Heart right ventricle (tissue), 16 donors: ENCODE data around the gene PYGB. TPM values are rescaled to one million over a fixed set of nuclear protein-coding genes. Genes with fewer than 3 reads are reported as not detected.

ENCODE experiments used
- ATAC-seq, 8 donors: fragments of 200-7000 bp; cut with Tn5 transposase; one replicate each; pipeline ENCODE4 v1.9.1; 2020; ENCODE audit warnings: mild to moderate bottlenecking in 8 of 8, moderate library complexity in 8 of 8, moderate number of reproducible peaks in 1 of 8
- DNase-seq, 2 donors: peaks; one replicate each; pipeline ENCODE4 v3.0.0-alpha.2; 2020
- H3K27ac ChIP-seq, 10 donors: fragments of 200-600 bp; sonication (generic) in 2 of 10; one replicate each; pipeline versions ENCODE4 v1.5.0 to v1.8.0; 2020 to 2022; ENCODE audit warnings: mild to moderate bottlenecking in 3 of 10
- H3K27me3 ChIP-seq, 7 donors: fragments of 200-600 bp; one replicate each; pipeline ENCODE4 v1.8.0; 2021 to 2022; ENCODE audit warnings: mild to moderate bottlenecking in 2 of 7
- H3K36me3 ChIP-seq, 9 donors: fragments of 200-600 bp; sonication (generic) in 1 of 9; one replicate each; pipeline versions ENCODE4 v1.5.0 to v1.8.0; 2020 to 2022; ENCODE audit warnings: mild to moderate bottlenecking in 2 of 9
- H3K4me1 ChIP-seq, 9 donors: fragments of 200-600 bp; sonication (generic) in 1 of 9; one replicate each; pipeline versions ENCODE4 v1.5.0 to v1.8.0; 2020 to 2022; ENCODE audit warnings: mild to moderate bottlenecking in 4 of 9
- H3K4me3 ChIP-seq, 10 donors: fragments of 200-600 bp; sonication (generic) in 2 of 10; one replicate each; pipeline versions ENCODE4 v1.5.0 to v1.8.0; 2020 to 2022; ENCODE audit warnings: mild to moderate bottlenecking in 7 of 10, moderate library complexity in 2 of 10
- H3K9me3 ChIP-seq, 11 donors: fragments of 200-600 bp in 10 of 11; sonication (generic) in 2 of 11; one replicate each; pipeline versions ENCODE4 v1.5.0 to v1.8.0; 2013 to 2022; ENCODE audit warnings: mild to moderate bottlenecking in 2 of 11, control low read depth in 1 of 11, moderate library complexity in 1 of 11
- CTCF ChIP-seq, 9 donors: fragments of 200-600 bp; sonication (generic) in 2 of 9; IDR thresholded peaks; one replicate each; pipeline versions ENCODE4 v1.5.0 to v1.8.0; 2021 to 2022; ENCODE audit warnings: antibody characterized with exemption in 9 of 9, mild to moderate bottlenecking in 5 of 9, moderate library complexity in 1 of 9
- WGBS, 2 donors: extraction: QIAGEN DNeasy Blood & Tissue Kit; methylation state at CpG; one replicate each; pipeline ENCODE4 v1.1.7; 2013; ENCODE audit warnings: inconsistent platforms in 1 of 2; 5-methylcytosine and 5-hydroxymethylcytosine counted together
- intact Hi-C, 10 donors: fragments of 100-400 bp; cut with DNase I; formaldehyde crosslinking; loops; one replicate each; pipeline versions ENCODE4 v1.11.1 to v1.14.2; 2022
- long read RNA-seq, 3 donors: library from polyadenylated mRNA; unstranded; transcript quantifications; one replicate each; pipeline ENCODE4 v2.0.0, GENCODE V29; 2020 to 2021
- polyA plus RNA-seq, 2 donors: library from polyadenylated mRNA; stranded (reverse); fragments of 200-250 nt; gene quantifications; one replicate each; pipeline ENCODE4 v1.2.3, GENCODE V29; 2013
- total RNA-seq, 10 donors: library from RNA; stranded (reverse); fragmentation: NEBNext Ultra II Directional in 3 of 10; extraction: Animal tissue kit (Norgen Biotek cat#: 25700) in 3 of 10; gene quantifications; one replicate each; pipeline versions ENCODE4 v1.2.1 to v1.2.4, GENCODE V29; 2021 to 2023
- donor health status: Arrhythmogenic right ventricular cardiomyopathy.
- donor health status: ischemic (EF 13 %, LVEDD 7.1; RV severe dilation, severe dysfunction).
- donor health status: healthy with polysubstance abuse.
- donor health status: DM: no; HTN: yes; CAD: no.
- donor health status: DM: no; HTN: no; CAD: no.
- donor health status: ischemic (EF 25% LVEDD 6.9; RV normal size, moderate dysfunction).
- donor health status: ischemic (EF 25% LVEDD 5.7; RV mildly dilated, moderate dysfunction).
- donor health status: healthy.
- donor health status: DM: yes; HTN: yes; CAD: no.
- donor health status: Ischemic cardiomyopathy.
- donor health status: ischemic (EF 35%, LVEDD 5.7; RV mildly dilated, moderate dysfunction).
- donor health status: nonischemic (EF 11% LVEDD 7.7; RV severe dilation, severe dysfunction).
- donor health status: DM: yes; HTN: yes; CAD: no.
- donor health status: PGD.
- donor health status: ischemic (EF 29% LVEDD 5.4; RV normal size, mild dysfunction).
- donor health status: nonischemic (EF 23%, LVEDD 6.1; RV moderate dilation, normal function).

Gene PYGB
- total RNA-seq, result 100 to 1,000 TPM; 203 to 462 (median 276) TPM
- 100 to 1,000 TPM in 1 of 2 donors, 10 to 100 TPM in 1; 83.1 to 250 TPM for polyA plus RNA-seq
- long read RNA-seq, donor 1, full-length matches to known transcripts, result 465 of 698 reads
- long read RNA-seq, donor 1, partial matches to known transcripts, result 163 of 698 reads
- long read RNA-seq, donor 1, other reads (novel, unspliced or antisense), result 70 of 698 reads
- long read RNA-seq, donor 2, full-length matches to known transcripts, result 593 of 921 reads
- long read RNA-seq, donor 2, partial matches to known transcripts, result 264 of 921 reads
- long read RNA-seq, donor 2, other reads (novel, unspliced or antisense), result 64 of 921 reads
- long read RNA-seq, donor 3, full-length matches to known transcripts, result 500 of 759 reads
- long read RNA-seq, donor 3, partial matches to known transcripts, result 225 of 759 reads
- long read RNA-seq, donor 3, other reads (novel, unspliced or antisense), result 34 of 759 reads

GRCh38 chr20:25247956-25248785 is at the start of gene PYGB:
Gene PYGB, plus strand, starts transcription at chr20:25248085. Its CDS starts 94 bp downstream, at chr20:25248179.
- Histone ChIP-seq H3K9me3 (peaks cover 0 to 4% (median 0%) of the 10 kb centered on the region in 11 donors), H3K27me3 (no peaks in the 10 kb centered on the region), H3K36me3 (no peaks in the 10 kb centered on the region), H3K27ac (peak within 1 kb of the TSS; percentile 92 to 98 (median 96)), H3K4me1 (peaks cover 0 to 61% (median 39%) of the 10 kb centered on the region in 9 donors), H3K4me3 (peak within 1 kb of the TSS; percentile 76 to 96 (median 93))
- DNase-seq, result peak; percentile 71 to 79
- peak; percentile 66 to 94 (median 87) for ATAC-seq
- intact Hi-C loops, result loop anchor here in 7 of 10 donors (1.0 to 10.0 kb wide), 13 partner anchors 21 to 253 kb away; partner anchors contain the start of genes ENTPD6 (in 3 of the 7), ABHD12 (in 1 of the 7), ACSS1 (in 1 of the 7) and APMAP (in 1 of the 7)
- TF ChIP-seq CTCF (IDR thresholded peaks at IDR 0.05), result no peak
- 0 to 1% methylated on average over 104 to 113 of the region's 113 CpGs for WGBS, 2 donors

GRCh38 chr20:25198663-25199383 is 49.1 kb upstream of the PYGB start:
- no peak for TF ChIP-seq CTCF (IDR thresholded peaks at IDR 0.05)
- DNase-seq, result no peak
- H3K27me3 ChIP-seq, result no peaks in the 10 kb centered on the region
- peak overlapping the region; percentile 20 to 97 (median 78) for H3K27ac ChIP-seq
- H3K36me3 ChIP-seq, result no peaks in the 10 kb centered on the region
- intact Hi-C loops, result loop anchor here in 7 of 10 donors (5.0 to 10.0 kb wide), 8 partner anchors 33 to 202 kb away; partner anchors contain the start of genes ABHD12 (in 5 of the 7), PYGB (in 2 of the 7) and ACSS1 (in 1 of the 7)
- 45 to 58% methylated on average over 11 of the region's 11 CpGs for WGBS, 2 donors
- peaks cover 0 to 8% (median 0%) of the 10 kb centered on the region in 11 donors for H3K9me3 ChIP-seq
- peaks cover 10 to 64% (median 50%) of the 10 kb centered on the region in 9 donors for H3K4me1 ChIP-seq
- no peak overlapping the region for H3K4me3 ChIP-seq
- ATAC-seq, result peak in 6 of 8 donors; percentile 8 to 54 (median 22)

GRCh38 chr20:25199473-25200260 is 48.2 kb upstream of the PYGB start:
- 64 to 70% methylated on average over 5 of the region's 5 CpGs for WGBS, 2 donors
- Histone ChIP-seq H3K27me3 (no peaks in the 10 kb centered on the region), H3K4me3 (no peak overlapping the region), H3K9me3 (peaks cover 0 to 8% (median 0%) of the 10 kb centered on the region in 11 donors), H3K4me1 (peaks cover 7 to 70% (median 47%) of the 10 kb centered on the region in 9 donors), H3K36me3 (no peaks in the 10 kb centered on the region), H3K27ac (peak overlapping the region in 9 of 10 donors; percentile 7 to 97 (median 80))
- intact Hi-C loops, result loop anchor here in 7 of 10 donors (2.0 to 10.0 kb wide), 9 partner anchors 33 to 202 kb away; partner anchors contain the start of genes ABHD12 (in 5 of the 7), PYGB (in 2 of the 7) and ACSS1 (in 1 of the 7)
- DNase-seq (no peak), ATAC-seq (no peak)
- TF ChIP-seq CTCF (IDR thresholded peaks at IDR 0.05), result no peak
